Measurements from ENCODE around the gene OR52E4. TPM values are rescaled to one million over a fixed set of nuclear protein-coding genes. Genes with fewer than 3 reads are reported as not detected.

The OR52E4 gene
- total RNA-seq, 1 donor from 2014 or later: not detected

GRCh38 chr11:5928271-5928670 lies 47.8 kb downstream of the OR52E4 start:
- FAIRE-seq (no peak), DNase-seq (ENCODE audit: low spot score in 2 of 2) (no peak)

- no peak for FAIRE-seq
- no peak for DNase-seq (ENCODE audit: low spot score in 2 of 2)
These were observed 48.4 kb downstream of the OR52E4 start for GRCh38 chr11:5928811-5929210.

- DNase-seq (ENCODE audit: low spot score in 2 of 2) (no peak), FAIRE-seq (no peak)
These were observed 49.3 kb downstream of the OR52E4 start for GRCh38 chr11:5929571-5930368.

- no peak for FAIRE-seq
- no peak for DNase-seq (ENCODE audit: low spot score in 2 of 2)
These were observed 50.2 kb downstream of the OR52E4 start for GRCh38 chr11:5930614-5931013.

- DNase-seq (ENCODE audit: low spot score in 2 of 2) (no peak), FAIRE-seq (no peak)
These were observed 50.6 kb downstream of the OR52E4 start for GRCh38 chr11:5931061-5931460.

- DNase-seq (ENCODE audit: low spot score in 2 of 2) (no peak), FAIRE-seq (no peak)
These were observed 52.2 kb downstream of the OR52E4 start for GRCh38 chr11:5932671-5933070.

GRCh38 chr11:5933116-5933515 lies 52.7 kb downstream of the OR52E4 start:
- FAIRE-seq: no peak
- no peak for DNase-seq (ENCODE audit: low spot score in 2 of 2)

Other genes with a start within 250 kb of the OR52E4 start
- 4.5 TPM for gene TRIM5, start 195.6 kb upstream of the OR52E4 start, total RNA-seq
- 9.4 TPM for gene TRIM22, start 190.8 kb upstream of the OR52E4 start, total RNA-seq
- gene OR56B1, start 144.2 kb upstream of the OR52E4 start, total RNA-seq: not detected
- gene OR52N4, start 126.4 kb upstream of the OR52E4 start, total RNA-seq: not detected
- not detected for gene OR52N5, start 97.3 kb upstream of the OR52E4 start, total RNA-seq
- not detected for gene OR52N1, start 89.4 kb upstream of the OR52E4 start, total RNA-seq
- gene OR52N2, start 71.7 kb upstream of the OR52E4 start, total RNA-seq: not detected
- not detected for gene OR52E6, start 38.7 kb upstream of the OR52E4 start, total RNA-seq
- not detected for gene OR52E8, start 22.9 kb upstream of the OR52E4 start, total RNA-seq
- not detected for gene OR52E5, start 12.6 kb downstream of the OR52E4 start, total RNA-seq
- not detected for gene OR56A3, start 61.6 kb downstream of the OR52E4 start, total RNA-seq
- gene OR56A5, start 87.9 kb downstream of the OR52E4 start, total RNA-seq: not detected
- gene OR52L1, start 106.4 kb downstream of the OR52E4 start, total RNA-seq: 0.41 TPM
- under 0.01 TPM for gene OR56A4, start 126.3 kb downstream of the OR52E4 start, total RNA-seq
- gene OR56A1, start 150.1 kb downstream of the OR52E4 start, total RNA-seq: under 0.01 TPM
- not detected for gene OR56B4, start 227.1 kb downstream of the OR52E4 start, total RNA-seq

Measured in frontal cortex (tissue), 4 donors.